Measurements from ENCODE around the gene BOLA1.
"Not testable (repeated sequence)": the region's sequence is repeated elsewhere in the genome, so short reads cannot be mapped to it uniquely, and the experiment has no call there.

Gene BOLA1

DNA sequence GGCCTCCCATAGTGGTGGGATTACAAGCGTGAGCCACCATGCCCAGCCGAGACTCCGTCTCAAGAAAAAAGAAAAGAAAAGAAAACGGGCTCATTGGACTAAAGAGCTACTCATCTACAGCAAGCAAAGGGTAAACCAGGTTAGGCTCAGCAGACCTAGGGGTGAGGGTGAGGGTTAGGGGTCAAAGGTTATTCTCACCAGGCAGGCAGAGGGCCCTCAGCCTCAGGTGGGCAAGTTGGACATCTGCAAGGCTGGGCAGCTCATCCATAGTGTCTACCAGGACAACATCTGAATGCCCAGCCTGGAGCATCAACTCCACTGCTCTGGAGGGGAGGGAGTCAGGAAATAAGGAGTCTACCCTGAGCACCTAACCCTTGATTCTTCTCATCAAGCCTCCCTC, 33.8 kb downstream of the BOLA1 start:
- no peak for DNase-seq

- no peak for DNase-seq
Measured at GRCh38 chr1:149934356-149934755, 35.0 kb downstream of the BOLA1 start.

GRCh38 chr1:149936170-149936991, 37.0 kb downstream of the BOLA1 start, which contains the start of gene MTMR11:
Gene MTMR11, minus strand, starts transcription at chr1:149936879. Its CDS starts 232 bp downstream, at chr1:149936647.
- no peak for DNase-seq

GRCh38 chr1:149936992-149937705, 37.8 kb downstream of the BOLA1 start:
- DNase-seq, result no peak

- DNase-seq, result no peak
Measured at GRCh38 chr1:149937759-149938158, 38.4 kb downstream of the BOLA1 start.

DNA sequence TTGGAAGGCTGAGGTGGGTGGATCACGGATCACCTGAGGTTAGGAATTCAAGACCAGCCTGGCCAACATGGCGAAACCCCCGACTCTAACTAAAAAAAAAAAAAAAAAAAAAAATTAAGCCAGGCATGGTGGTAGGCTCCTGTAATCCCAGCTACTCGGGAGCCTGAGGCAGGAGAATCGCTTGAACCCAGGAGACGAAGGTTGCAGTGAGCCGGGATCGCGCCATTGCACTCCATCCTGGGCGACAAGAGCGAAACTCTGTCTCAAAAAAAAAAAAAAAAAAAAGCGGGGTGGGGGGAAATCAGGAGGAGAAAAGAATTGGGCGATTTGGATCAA, 39.3 kb downstream of the BOLA1 start:
- not testable (repeated sequence) for DNase-seq

- DNase-seq, result no peak
Measured at GRCh38 chr1:149940427-149940826, 41.1 kb downstream of the BOLA1 start.

DNA sequence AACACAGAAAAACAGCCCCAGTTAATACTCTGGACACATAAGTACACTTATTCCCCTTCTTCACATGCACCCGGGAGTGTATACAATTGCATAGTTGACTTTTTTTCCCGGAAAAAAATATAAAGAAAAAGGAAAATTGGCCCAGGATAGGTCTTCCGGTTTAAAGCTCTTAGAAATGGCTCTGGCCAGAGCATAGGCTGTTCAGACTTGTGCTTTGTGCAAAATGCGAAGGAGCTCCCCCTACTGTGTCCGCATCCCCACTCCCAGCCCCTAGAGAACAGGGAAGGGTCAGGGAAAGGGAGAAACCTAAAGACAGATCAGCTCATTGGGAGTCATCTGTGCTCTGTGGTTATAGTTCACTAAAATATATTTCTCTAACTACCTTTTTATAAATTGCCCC, 42.8 kb downstream of the BOLA1 start:
- no peak for DNase-seq

- no peak for DNase-seq
Measured at GRCh38 chr1:149942885-149943284, 43.5 kb downstream of the BOLA1 start.

DNA sequence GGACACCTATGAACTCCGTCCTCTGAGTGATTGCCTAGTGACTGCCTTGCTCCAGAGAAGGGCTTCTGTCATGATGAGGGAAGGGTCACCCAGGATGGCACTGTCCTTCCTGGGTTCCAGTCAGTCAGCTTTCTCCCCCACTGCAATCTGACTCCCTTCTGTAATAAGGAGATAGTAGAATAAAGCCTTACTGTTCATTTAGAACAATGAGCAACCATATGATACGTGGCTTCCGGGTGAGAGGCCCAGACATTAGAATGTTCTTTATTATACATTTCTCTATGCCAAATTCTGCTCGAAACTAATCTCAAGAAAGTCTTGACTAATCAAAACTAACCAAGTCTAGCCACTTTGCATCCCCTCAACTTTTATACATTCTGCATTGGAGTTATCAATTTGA, 45.8 kb downstream of the BOLA1 start:
- DNase-seq, result no peak

DNA sequence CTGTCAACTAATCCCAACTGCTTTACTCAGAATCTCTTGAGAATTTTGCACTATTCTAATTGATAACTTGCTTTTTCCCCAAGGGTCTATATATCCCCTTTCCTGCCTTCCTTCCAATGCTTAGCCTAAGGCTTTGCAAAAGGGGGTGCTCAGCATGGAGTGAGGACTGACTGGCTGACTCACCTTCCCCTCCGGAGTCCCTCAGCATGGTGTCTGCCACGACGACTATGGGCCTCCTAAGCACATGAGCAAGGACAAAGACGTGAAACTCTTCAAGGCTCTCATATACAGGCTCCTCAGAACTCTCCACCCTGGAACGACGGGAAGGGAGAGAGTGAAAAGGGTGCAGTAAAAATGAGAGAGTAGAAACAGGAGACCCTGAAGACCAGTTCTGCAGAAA, 50.5 kb downstream of the BOLA1 start:
- DNase-seq, result no peak
